ENCODE measurements around the gene REXO1.
"Not testable (repeated sequence)": the region's sequence is repeated elsewhere in the genome, so short reads cannot be mapped to it uniquely, and the experiment has no call there.

REXO1 gene

GRCh38 chr19:1875265-1875645 is 27.0 kb upstream of the REXO1 start:
- DNase-seq = not testable (repeated sequence)

- no peak for DNase-seq
Observed at GRCh38 chr19:1874554-1875185, 26.4 kb upstream of the REXO1 start.

- no peak for DNase-seq
Observed at GRCh38 chr19:1873524-1874473, 25.5 kb upstream of the REXO1 start.

- no peak for DNase-seq
Observed at GRCh38 chr19:1872807-1873523, 24.7 kb upstream of the REXO1 start.

GRCh38 chr19:1871630-1872029 is 23.3 kb upstream of the REXO1 start:
- no peak for DNase-seq

GRCh38 chr19:1871140-1871597 is 22.9 kb upstream of the REXO1 start:
- no peak for DNase-seq

GRCh38 chr19:1868971-1869370 is 20.7 kb upstream of the REXO1 start:
- no peak for DNase-seq

GRCh38 chr19:1867349-1867724 is 19.1 kb upstream of the REXO1 start:
- DNase-seq = no peak

- no peak for DNase-seq
Observed at GRCh38 chr19:1866693-1867348, 18.5 kb upstream of the REXO1 start.

- no peak for DNase-seq
Observed at GRCh38 chr19:1865172-1866010, 17.1 kb upstream of the REXO1 start.

GRCh38 chr19:1864480-1865171 is 16.3 kb upstream of the REXO1 start:
- DNase-seq = peak; percentile 80

GRCh38 chr19:1863638-1864479 is 15.6 kb upstream of the REXO1 start:
- DNase-seq = peak; percentile 96

GRCh38 chr19:1863328-1863637 is 15.0 kb upstream of the REXO1 start, which contains the start of gene KLF16:
KLF16 (minus strand) TSS chr19:1863579; CDS start chr19:1863497, 82 bp downstream.
- no peak for DNase-seq

GRCh38 chr19:1862424-1863327 is 14.4 kb upstream of the REXO1 start:
- DNase-seq = no peak

GRCh38 chr19:1862068-1862423 is 13.8 kb upstream of the REXO1 start:
- no peak for DNase-seq

GRCh38 chr19:1861599-1862031 is 13.3 kb upstream of the REXO1 start:
- DNase-seq = no peak

GRCh38 chr19:1860821-1861598 is 12.7 kb upstream of the REXO1 start:
- no peak for DNase-seq

- DNase-seq = peak; percentile 85
Observed at GRCh38 chr19:1860042-1860775, 11.9 kb upstream of the REXO1 start.
